CD4-positive, alpha-beta T cell treated with Interleukin-15 for 4 hours (primary cell): ENCODE results near the gene CCDC154.

Experiments
- DNase-seq: peaks from one replicate; pipeline ENCODE4 v3.0.0-alpha.2; 2020; ENCODE audit warnings: low spot score

The CCDC154 gene

DNA sequence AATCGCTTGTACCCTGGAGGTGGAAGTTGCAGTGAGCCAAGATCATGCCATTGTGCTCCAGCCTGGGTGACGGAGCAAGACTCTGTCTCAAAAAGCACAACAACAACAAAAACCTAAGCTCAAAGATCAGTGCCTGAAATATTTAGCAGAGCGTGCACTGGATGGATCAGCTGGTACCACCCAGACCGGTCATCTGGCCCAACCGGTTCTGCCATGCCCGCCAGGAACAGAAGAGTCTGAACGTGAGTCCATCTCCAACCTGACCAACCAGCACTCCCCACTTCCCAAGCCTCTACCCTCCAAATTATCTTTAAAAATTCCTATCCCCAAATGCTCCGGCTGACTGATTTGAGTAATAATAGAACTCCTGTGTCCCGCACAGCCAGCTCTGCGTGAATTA lies 22.3 kb downstream of the CCDC154 start:
- DNase-seq = no peak

DNA sequence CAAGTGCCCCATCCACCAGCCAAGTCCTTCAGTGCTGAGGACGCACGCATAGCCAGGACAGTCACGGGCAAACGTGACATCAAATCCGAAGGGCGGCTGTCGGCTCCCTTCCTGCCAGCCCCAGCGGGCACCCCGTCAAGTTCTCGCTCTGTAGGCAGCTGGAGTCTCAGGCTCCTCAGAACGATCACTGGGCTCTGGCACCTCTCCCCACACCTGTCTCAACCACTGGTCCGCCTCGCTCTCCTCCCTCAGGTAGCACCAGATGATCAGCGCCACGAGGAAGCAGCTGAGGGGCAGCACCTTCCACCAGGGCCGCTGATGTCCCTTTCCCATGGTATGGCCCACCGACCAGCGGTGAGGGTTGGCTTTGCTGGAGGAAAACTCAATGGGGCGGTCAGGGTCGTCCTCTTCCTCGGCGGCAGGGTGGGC lies 24.2 kb downstream of the CCDC154 start:
- no peak for DNase-seq

DNA sequence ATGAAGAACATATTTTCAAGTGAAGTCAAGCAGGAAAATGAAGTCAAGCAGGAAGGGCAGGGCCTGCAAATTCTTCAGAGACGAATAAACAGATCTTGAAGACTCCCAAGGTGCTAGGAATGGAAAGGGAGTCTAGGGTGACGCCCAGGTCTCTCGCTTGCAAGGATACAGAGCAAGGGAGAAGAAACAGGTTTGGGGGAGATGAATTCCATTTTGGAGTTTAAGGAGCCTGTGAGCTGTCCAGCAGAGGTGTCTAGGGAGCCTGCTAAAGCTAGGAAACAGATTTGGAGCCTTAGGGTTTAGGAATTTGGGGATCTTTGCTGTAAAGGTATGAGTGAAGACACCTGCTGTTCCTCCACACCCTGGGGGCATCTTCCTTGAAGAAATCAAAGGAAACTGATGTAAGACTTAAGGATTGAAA lies 27.8 kb downstream of the CCDC154 start:
- DNase-seq = no peak

DNA sequence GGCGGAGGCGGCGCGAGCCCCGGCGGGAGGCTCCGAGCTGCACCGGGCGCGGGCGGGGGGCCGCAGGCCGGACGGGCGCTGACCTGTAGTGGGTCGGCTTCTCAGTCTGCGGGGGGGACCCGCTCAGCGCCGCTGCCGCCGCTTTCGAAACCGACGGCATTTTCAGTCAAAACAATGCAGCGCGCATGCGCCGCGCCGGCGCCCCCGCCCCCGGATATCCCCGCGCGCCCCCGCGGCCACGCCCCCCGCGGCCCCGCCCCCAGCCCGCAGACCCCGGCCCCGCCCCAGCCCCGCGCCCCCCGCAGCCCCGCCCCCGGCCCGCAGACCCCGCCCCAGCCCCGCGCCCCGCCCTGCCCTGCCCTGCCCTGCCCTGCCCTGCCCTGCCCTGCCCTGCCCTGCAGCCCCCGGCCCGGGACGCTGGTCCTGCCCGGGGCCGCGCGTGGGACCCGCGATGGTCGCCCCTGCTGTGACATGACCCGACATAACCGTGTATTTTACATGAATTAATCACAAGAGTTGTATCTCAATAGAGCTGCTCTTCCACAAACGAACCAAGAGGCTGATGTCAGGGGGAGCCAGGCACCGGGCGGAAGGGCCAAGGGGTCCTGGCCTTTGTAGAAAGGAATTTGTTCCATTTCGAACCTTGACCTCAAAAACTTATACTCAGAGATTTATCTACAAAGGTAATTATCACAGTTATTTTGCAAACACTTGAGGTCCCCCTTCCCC lies 29.7 kb downstream of the CCDC154 start, which contains the start of gene UNKL:
UNKL (minus strand) TSS at position 173 of the 729 bp plus-strand sequence; CDS start at position 160, 13 bp downstream.
- DNase-seq = peak; percentile 81

DNA sequence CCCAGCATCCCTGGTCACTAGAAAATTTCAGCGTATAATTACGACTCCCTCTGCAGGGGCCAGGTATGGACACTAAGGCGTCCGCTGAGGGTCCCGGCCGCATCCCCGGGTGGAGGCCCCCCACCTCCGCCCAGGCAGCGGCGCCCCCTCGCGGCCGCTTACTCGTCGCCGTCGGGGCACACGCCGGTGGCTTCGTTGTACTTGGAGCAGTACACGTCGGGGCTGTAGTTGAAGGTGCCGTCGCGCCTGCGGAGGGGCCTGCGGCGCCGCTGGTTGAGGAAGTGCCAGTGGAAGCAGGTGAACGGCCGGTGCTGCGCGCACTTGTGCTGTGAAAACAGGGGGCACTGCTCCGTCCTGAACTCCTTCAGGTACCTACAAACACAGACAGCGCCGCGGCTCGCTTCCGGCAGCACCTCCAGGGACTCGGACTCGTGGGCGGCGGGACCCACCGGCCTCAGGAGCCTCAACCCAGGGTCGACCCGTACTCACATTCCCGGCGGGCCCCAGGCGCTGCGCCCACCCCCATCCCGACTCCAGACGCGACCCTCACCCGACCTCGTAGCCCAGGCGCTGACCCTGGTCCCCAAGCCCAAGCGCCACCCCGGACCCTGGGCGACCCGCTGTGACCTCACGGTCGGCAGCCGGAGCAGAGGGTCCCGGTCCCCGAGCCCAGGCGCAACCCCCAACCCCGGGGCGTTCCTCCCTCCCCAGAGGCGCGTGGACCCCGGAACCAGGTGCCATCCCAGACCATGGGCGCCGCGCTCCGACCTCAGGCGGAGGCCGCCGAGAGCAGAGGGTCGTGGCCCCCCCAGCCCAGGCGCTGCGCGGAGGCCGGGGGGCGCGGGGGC lies 30.4 kb downstream of the CCDC154 start:
- peak; percentile 65 for DNase-seq

DNA sequence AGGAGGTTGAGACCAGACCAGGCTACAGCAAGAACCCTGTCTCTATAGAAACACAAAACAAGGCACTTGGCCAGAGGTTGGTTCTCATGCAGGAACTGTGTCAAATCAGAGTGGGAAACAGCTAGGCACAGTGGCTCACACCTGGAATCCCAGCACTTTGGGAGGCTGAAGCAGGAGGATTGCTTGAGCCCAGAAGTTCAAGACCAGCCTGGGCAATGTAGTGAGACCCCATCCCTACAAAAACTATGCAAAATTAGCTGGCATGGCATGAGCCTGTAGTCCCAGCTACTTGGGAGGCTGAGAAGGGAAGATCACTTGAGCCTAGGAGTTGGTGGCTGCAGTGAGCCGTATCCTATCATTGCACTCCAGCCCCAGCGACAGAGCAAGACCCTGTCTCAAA lies 31.5 kb downstream of the CCDC154 start:
- no peak for DNase-seq

DNA sequence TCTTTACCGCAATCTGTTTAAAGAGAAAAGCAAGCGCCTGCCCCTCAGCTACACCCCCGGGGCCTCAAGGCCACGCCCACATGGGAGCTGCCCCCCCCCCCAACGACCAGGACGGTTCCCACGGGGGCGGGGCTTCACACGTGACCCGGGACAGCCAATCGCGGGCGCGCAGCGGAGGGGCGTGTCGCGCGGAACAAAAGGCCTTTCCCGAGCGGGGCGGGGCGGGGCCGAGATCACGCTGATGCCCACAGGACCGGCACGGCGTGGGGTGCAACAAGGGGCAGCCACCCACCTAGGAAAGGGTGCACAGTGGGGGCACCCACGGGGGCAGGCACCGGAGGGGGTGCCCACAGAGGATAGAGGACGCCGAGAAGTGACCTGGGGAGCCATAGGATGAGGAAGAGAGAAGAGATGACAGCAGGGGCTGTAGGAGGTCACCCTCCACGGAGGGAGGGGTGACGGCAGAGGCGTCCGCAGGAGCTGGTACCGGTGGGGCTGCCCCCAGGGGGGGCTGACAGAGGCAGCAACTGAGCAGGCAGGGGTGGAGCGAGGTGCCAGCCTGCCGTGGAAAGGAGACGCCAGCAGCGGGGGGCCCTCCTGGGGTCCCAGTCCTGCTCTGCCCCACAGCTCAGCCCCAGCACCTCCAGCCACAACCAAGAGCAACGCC lies 36.1 kb downstream of the CCDC154 start:
- DNase-seq = peak; percentile 96

DNA sequence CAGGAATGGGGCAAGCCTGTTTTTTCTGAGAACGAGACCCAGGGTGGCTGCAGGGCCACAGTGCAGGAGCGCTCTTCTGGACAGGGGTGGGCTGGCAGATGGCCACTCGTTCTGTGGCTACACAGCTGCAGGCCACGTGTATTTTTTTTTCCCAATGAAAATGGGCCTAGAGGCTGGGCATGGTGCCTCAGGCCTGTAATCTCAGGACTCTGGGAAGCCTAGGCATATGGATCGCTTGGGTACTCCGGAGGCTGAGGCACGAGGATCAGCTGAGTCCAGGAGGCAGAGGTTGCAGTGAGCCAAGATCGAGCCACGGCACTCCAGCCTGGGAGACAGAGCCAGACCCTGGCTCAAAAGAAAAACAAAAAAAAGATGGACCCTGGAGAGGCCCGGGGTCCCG lies 36.6 kb downstream of the CCDC154 start:
- no peak for DNase-seq

DNA sequence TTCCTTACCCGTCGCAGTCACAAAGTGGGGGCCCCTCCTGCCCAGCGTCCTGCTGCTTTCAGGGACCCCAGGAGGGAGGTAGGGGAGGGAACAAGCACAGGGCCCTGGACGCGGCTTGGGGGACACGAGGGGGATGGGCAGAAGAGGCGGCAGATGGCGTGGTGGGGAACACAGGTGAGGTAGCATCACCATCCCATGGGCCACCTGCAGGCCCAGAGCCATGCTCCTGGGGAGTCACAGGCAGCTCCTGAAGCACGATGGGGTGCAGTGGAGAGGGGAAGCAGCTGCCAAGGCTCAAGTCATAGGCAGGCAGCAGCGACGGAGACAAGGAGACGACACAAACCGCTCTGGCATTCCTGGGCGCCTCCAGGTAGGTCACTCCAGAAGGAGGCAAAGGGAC lies 40.6 kb downstream of the CCDC154 start:
- no peak for DNase-seq

DNA sequence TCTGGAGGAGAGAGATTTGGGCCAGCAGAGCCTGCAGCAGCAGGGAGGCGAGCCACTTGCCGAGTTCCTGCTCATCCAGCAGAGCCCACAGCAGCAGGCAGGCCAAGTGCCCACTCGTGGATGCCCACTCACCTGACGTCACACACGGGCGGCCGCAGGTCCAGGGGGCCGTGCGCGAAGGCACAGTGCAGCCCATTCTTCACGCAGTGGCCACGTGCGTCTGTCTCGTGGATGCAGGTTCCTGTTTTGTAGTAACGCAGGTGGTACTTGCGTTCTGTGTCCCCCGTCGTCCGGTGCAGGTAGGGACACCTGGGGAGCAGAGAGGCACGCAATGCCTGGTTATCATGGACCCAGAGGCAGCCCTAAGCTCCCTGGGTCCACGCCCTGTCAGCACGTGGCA lies 41.3 kb downstream of the CCDC154 start:
- no peak for DNase-seq

DNA sequence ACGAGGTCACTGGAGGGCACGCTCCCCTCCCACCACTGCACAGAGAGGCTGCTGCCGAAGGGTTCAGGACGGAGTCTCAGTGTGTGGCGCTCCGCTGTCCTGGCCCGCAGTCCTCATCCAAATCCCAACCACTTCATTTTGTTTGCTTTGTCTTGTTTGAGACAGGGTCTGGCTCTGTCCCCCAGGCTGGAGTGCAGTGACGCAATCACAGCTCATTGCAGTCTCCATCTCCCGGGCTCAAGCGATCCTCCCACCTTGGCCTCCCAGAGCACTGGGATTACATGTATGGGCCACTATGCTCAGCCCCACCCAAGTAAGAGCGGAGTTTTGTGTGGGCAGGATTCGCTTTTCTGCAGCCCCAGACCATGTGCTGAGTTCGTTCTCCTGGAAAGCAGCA lies 42.6 kb downstream of the CCDC154 start:
- no peak for DNase-seq

DNA sequence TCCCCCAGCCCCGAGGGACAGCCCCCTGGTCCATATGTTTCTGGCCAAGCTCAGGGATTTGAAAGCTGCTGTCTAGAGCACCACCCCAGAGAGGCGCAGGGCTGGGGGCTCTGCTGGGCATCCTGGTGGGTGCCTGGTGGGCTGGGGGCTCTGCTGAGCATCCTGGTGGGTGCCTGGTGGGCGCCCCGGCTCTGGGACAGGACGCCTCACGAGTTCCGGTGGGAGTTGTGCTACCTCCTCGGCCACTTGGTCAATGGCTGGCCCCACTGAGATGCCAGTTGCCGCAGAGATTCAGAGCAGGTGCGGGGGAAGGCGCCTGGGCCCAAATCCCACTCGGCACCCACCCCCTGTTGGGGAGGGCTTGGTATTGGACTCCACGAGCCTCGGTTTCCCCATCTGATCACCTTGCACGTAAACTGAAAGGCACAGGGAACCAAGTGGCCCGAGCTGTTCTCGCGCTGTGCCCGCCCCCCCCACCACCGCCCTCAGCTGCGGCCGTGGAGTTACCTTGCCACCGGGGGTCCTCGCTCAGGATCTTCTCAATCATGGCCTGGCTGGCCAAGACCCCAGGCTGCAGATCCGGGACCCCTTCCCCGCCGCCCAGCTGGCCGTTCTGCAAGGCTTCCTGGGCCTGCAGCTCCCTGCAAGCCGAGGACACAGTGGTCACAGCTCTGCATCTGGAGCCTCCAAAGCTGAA lies 43.1 kb downstream of the CCDC154 start:
- DNase-seq = no peak

DNA sequence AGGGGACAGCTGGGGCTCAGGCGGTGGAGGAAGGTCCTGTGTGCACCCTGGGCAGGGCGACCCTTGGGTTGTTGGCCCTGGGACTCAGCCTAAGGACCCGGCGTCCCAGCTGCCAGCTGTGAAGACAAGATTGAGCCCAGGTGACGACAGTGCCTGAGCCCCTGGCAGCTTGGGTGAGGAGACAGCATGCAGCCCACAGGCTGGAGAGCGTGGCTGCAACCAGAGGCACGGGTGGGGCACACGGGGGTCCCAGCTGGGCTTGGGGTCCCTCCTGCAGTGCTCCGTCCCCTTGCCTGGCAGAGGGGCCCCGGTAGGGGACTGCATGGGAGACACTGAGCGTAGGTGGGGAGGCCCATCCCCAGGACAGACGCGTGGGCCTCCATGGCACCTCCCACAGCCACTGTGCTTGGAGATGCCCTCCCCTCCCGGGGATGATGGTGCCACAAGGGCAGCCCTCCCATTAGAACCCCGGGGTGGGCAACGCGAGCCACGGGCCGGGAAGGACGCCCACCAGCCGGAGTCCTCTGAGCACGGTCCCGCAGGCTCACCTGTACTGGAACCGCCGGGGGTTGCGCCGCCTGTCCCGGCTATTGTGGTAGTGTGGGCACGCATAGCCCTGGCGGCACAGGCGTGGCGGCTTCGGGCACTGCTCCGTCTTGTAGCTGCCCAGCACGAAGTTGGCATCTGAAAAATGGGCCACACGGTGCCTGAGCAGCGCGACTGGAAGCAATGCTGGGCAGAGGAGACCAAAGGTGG lies 45.4 kb downstream of the CCDC154 start:
- no peak for DNase-seq

DNA sequence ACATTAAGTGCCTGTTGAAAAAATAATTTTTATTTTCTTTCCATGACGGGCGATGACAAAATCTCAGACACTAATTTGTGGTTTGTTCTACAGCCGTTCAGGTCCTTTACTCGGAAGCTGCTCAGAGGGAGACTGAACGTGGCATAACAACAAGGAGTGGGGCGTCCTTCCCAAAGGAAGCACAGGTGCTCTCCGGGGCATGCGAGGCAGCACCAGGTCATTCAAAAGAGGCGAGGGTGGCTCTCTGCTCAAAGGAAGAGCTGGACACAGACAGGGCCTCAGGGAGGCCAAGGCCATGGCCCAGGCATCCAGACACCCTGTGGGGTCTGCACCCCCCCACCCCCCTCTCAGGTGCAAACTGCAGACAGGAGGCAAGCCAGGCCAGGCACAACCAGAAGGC lies 46.0 kb downstream of the CCDC154 start:
- no peak for DNase-seq

DNA sequence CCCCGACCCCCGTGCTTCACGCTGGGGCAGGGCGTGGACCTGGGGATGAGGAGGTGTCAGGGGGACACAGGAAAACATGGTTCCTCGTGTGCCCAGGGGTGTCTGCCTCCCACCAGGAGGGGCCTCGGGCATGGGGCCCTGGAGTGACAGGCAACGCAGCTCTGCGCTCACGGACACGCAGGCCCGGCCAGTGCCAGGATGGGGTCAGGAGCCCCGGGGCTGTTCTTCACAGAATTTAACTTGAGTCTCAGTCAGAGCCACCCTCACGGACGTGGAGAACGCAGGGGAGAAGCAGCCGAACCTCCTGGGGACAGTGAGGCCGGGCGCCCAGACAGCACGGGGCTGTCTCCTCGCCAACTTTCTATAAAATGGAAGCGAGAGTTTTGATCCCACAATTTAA lies 46.6 kb downstream of the CCDC154 start:
- no peak for DNase-seq

DNA sequence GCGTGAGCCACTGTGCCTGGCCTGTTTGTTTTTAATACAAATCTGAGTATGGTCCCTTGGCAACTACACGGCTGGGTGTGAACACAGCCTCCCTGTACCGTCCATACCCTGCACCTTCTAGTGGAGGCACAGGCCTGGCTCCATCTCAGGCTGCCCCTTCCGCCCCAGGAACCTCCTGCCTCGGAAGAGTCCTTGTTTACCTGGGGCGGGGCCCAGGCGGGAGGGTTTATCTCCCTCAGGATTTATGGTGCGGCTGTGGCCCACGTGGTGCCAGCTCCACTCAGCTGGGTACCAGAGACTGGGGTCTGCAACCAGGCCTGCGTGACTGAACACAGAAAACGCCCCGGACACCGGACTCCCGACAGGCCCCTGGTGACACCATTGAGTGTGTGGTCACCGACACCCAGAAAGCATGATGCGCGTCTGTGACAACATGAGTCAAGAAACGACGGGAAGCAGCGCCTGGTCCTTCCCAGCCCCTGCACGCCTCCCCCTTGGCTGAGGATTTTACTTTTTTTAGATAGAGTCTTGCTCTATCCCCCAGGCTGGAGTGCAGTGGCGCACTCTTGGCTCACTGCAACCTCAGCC lies 48.8 kb downstream of the CCDC154 start:
- no peak for DNase-seq

DNA sequence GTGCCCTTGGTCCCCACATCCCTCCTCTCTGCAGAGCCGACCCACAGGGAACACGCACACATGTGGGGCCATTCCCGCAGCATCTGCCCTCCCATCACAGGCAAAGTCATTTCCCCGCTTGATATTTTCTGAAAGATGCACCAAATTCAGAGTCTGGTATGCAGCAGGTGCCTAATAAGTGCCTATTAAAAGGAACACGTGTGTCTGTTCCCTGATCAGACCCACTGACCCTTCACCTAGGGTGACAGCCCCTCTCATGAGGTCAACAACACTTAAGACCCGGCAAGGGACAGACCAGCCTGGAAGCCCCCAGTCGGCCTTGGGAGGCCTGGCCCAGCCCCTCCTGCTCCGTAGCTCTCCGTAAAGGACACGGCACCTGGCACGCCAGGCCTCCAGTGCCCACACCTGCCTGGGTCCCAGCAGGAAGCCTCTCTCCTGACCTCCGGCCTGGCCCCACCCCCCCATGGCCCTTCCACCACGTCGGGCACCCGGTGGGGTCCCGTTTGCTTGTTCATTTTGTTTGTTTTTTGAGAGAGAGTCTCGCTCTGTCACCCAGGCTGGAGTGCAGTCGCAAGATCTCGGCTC lies 49.9 kb downstream of the CCDC154 start:
- DNase-seq = no peak

DNA sequence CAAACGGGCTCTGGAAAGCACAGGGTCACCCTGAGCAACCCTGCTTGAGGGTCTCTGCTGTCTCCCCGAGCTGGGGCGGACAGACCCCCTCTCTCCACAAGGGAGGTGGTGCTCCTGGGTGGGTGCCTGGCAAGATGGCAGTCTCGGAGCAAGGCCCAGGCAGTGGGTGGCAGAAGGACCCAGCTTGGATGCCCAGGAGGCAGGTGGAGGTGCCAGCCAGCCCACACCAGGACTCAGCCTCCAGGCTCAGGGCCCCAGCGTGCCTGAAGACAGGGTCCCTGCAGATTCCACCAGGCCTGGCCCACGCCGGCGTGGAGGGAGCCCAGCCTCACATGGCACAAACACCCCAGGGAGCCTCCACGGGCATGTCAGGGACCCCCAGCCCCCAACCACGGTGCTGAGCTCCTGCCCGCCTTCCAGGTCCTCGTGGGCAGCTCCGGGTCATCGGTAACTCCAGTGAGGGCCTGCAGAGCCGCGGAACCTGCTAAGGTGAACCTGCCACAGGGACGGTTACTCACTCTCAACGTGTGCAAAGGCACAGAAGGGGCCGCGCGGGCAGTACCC lies 50.7 kb downstream of the CCDC154 start:
- DNase-seq = no peak

DNA sequence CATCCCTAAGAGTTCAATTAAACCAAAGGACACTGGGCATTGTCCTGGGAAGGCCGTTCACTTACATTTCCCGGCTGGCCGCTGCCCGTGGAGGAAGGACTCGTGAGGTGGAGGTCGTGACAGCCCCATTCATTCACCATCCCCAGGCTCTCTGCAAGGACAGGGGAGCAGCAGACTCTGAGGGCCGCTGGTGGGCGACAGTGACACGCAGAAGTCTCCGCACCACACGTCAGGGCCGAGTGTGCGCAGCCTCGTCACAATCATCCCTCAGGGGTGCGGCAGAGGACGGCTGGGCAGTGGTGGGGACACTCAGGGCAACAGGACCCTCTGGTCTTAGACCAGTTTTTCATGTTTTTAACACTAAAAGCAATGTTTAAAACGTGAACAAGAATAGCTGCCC lies 51.5 kb downstream of the CCDC154 start:
- no peak for DNase-seq

DNA sequence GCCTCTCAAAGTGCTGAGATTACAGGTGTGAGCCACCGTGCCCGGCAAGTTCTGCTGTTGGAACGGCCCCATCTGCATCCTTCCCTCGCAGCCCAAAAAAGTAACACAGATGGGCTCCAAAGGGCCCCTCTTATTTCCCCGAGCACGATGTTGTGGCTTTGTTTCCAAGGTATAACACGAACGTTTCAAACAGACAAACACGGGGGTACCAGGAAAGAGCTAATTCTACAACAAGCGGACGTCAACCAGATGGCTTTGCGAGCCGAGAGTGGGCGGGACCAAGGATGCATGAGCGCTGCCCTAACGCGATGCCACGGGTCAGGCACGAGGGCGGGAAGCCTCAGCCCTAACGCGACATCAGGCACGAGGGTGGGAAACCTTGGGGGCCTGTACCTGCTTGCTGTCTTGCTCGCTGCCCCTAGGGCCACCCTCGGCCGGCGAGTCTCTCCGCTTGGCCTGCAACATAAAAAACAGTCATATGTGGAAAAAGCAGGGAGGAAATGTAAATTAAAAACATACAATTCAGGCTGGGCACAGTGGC lies 54.0 kb downstream of the CCDC154 start:
- DNase-seq = no peak
